Stimulated activated naive B cell treated with anti-CD40 and anti-IgM and Interleukin-4, amounts not matched to agents 10 μg/mL and 1 μg/mL and 100 μg/mL, for 72 hours (primary cell): ENCODE measurements around the gene TMEM25.

ENCODE experiments used
- ATAC-seq, 2 donors: fragments of 150-1000 bp; cut with Tn5 transposase; replicated peaks; 2 replicates each; pipeline ENCODE4 v1.10.0; 2021; ENCODE audit warnings: moderate library complexity in 1 of 2
- DNase-seq: peaks from one replicate; pipeline ENCODE4 v3.0.0; 2021
- H3K27ac Mint-ChIP-seq: one replicate; pipeline ENCODE4 v1.8.0; 2022; ENCODE audit warnings: mild to moderate bottlenecking, mixed read lengths
- H3K27me3 Mint-ChIP-seq, 2 donors: one replicate each; pipeline ENCODE4 v1.8.0; 2022; ENCODE audit warnings: mixed read lengths in 2 of 2
- H3K36me3 Mint-ChIP-seq, 2 donors: one replicate each; pipeline ENCODE4 v1.8.0; 2022; ENCODE audit warnings: mixed read lengths in 2 of 2, mild to moderate bottlenecking in 1 of 2
- H3K4me1 Mint-ChIP-seq, 2 donors: one replicate each; pipeline ENCODE4 v1.8.0; 2022; ENCODE audit warnings: mixed read lengths in 2 of 2, mild to moderate bottlenecking in 1 of 2
- H3K4me3 Mint-ChIP-seq, 2 donors: one replicate each; pipeline ENCODE4 v1.8.0; 2022; ENCODE audit warnings: mild to moderate bottlenecking in 2 of 2, mixed read lengths in 2 of 2, moderate library complexity in 1 of 2
- H3K9me3 Mint-ChIP-seq, 2 donors: one replicate each; pipeline ENCODE4 v1.8.0; 2022; ENCODE audit warnings: mixed read lengths in 2 of 2, mild to moderate bottlenecking in 1 of 2

TMEM25 gene

GRCh38 chr11:118581057-118581456, 50.1 kb downstream of the TMEM25 start:
- no peak overlapping the region for H3K27ac Mint-ChIP-seq
- H3K4me1 Mint-ChIP-seq = peaks cover 7 to 12% of the 10 kb centered on the region in 2 donors
- peaks cover 26 to 33% of the 10 kb centered on the region in 2 donors for H3K36me3 Mint-ChIP-seq
- H3K4me3 Mint-ChIP-seq = no peak overlapping the region
- ATAC-seq = no peak
- H3K27me3 Mint-ChIP-seq = no peaks in the 10 kb centered on the region
- no peaks in the 10 kb centered on the region for H3K9me3 Mint-ChIP-seq
- no peak for DNase-seq
